Fibroblast of lung (primary cell): ENCODE results near the gene DUSP16.

Experiments
- CTCF ChIP-seq, 2 donors: IDR thresholded peaks in 1 of 2; conservative IDR thresholded peaks in 1 of 2; 1 replicate in 1 of 2; 2 replicates in 1 of 2; pipeline ENCODE4 v1.5.1; 2011 to 2012; ENCODE audit warnings: low read length in 2 of 2, control low read depth in 1 of 2, inconsistent platforms in 1 of 2, low read depth in 1 of 2, mild to moderate bottlenecking in 1 of 2
- EZH2 ChIP-seq: IDR thresholded peaks from 2 replicates; pipeline ENCODE4 v1.5.1; 2012; ENCODE audit warnings: low read length, control low read depth, mild to moderate bottlenecking; ENCODE audit errors: missing control alignments

DNA sequence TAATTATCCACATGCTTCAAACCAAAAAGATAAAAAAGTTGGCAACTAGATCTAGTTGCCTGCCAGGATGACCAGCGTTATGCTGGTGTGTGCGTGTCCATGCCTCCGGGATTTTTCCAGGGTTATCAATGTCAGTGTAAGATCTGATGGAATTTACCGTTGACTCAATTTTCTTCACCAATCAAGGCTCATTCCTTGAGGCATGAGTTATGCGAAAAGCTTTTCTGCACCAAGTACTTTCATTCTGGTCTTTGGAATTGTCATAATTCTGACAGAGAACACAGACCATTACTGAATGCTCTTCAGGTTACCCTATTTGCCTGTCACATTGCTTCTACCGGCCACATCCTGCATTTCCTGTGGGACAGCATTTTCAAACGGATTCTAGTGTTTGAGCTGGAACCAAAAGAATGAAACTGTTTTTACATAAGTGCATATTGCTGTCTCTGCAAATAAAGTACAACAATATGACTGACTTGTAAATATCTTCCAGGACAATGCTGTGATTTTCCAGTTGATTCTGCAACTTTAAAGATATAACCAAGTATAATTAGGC is 91.8 kb downstream of the DUSP16 start:
- TF ChIP-seq EZH2: no peak
- no peak for TF ChIP-seq CTCF (conservative IDR thresholded peaks at IDR 0.05 in 1 of 2, IDR thresholded peaks at IDR 0.05 in 1 of 2; ENCODE audit: low read depth in 1 of 2, low read length in 2 of 2)
